ENCODE data around the gene ADCY5.

Gene ADCY5

GRCh38 chr3:123336441-123336851 lies 112.4 kb downstream of the ADCY5 start:
- no peak for DNase-seq (ENCODE audit: extremely low read depth, low read depth)
- H3K4me3 ChIP-seq (replicated peaks; ENCODE audit: low read depth, low read length) = no peak overlapping the region
- no peak for TF ChIP-seq CTCF (IDR thresholded peaks at IDR 0.05; ENCODE audit: low read depth, low read length, missing control alignments)

- TF ChIP-seq CTCF (IDR thresholded peaks at IDR 0.05; ENCODE audit: low read depth, low read length, missing control alignments) = no peak
- DNase-seq (ENCODE audit: extremely low read depth, low read depth) = no peak
- no peak overlapping the region for H3K4me3 ChIP-seq (replicated peaks; ENCODE audit: low read depth, low read length)
These were observed 112.9 kb downstream of the ADCY5 start for GRCh38 chr3:123336001-123336400.

- DNase-seq (ENCODE audit: extremely low read depth, low read depth) = no peak
- no peak for TF ChIP-seq CTCF (IDR thresholded peaks at IDR 0.05; ENCODE audit: low read depth, low read length, missing control alignments)
- no peak overlapping the region for H3K4me3 ChIP-seq (replicated peaks; ENCODE audit: low read depth, low read length)
These were observed 113.8 kb downstream of the ADCY5 start for GRCh38 chr3:123335007-123335670.

GRCh38 chr3:123334056-123334455 lies 114.8 kb downstream of the ADCY5 start:
- no peak overlapping the region for H3K4me3 ChIP-seq (replicated peaks; ENCODE audit: low read depth, low read length)
- DNase-seq (ENCODE audit: extremely low read depth, low read depth) = no peak
- TF ChIP-seq CTCF (IDR thresholded peaks at IDR 0.05; ENCODE audit: low read depth, low read length, missing control alignments) = no peak

GRCh38 chr3:123333401-123333800 lies 115.5 kb downstream of the ADCY5 start:
- no peak for TF ChIP-seq CTCF (IDR thresholded peaks at IDR 0.05; ENCODE audit: low read depth, low read length, missing control alignments)
- DNase-seq (ENCODE audit: extremely low read depth, low read depth) = no peak
- H3K4me3 ChIP-seq (replicated peaks; ENCODE audit: low read depth, low read length) = no peak overlapping the region

GRCh38 chr3:123332124-123332641 lies 116.7 kb downstream of the ADCY5 start:
- DNase-seq (ENCODE audit: extremely low read depth, low read depth) = no peak
- TF ChIP-seq CTCF (IDR thresholded peaks at IDR 0.05; ENCODE audit: low read depth, low read length, missing control alignments) = no peak
- H3K4me3 ChIP-seq (replicated peaks; ENCODE audit: low read depth, low read length) = no peak overlapping the region

GRCh38 chr3:123331651-123332050 lies 117.2 kb downstream of the ADCY5 start:
- TF ChIP-seq CTCF (IDR thresholded peaks at IDR 0.05; ENCODE audit: low read depth, low read length, missing control alignments) = no peak
- no peak overlapping the region for H3K4me3 ChIP-seq (replicated peaks; ENCODE audit: low read depth, low read length)
- no peak for DNase-seq (ENCODE audit: extremely low read depth, low read depth)
